HEK293 (cell line): ENCODE results near the gene MAGEH1.

Experiments
- CTCF ChIA-PET: fragments of 350-600 bp; formaldehyde crosslinking; extraction: SDS; loops from one replicate; lab custom pipeline; 2021; ENCODE audit warnings: antibody characterized with exemption; lab: Yijun Ruan, JAX
- POLR2A ChIA-PET: fragments of 300-600 bp; formaldehyde crosslinking; extraction: SDS; loops from one replicate; lab custom pipeline; 2020; ENCODE audit warnings: antibody characterized with exemption, inconsistent platforms; lab: Yijun Ruan, JAX
- H3K27ac ChIP-seq: fragments of 200-500 bp; sonication (Bioruptor generic); 2 replicates; pipeline ENCODE4 v1.5.1; 2014; ENCODE audit warnings: low read depth, low read length, control low read depth, inconsistent platforms; ENCODE audit errors: extremely low read depth
- H3K36me3 ChIP-seq, 2 experiments: fragments of 200-500 bp in 1 of 2; sonication (Bioruptor generic) in 1 of 2; 1 replicate in 1 of 2; 2 replicates in 1 of 2; pipeline ENCODE4 v1.5.1; 2014 to 2017; ENCODE audit warnings: inconsistent platforms in 2 of 2, low read length in 2 of 2; ENCODE audit not compliant: control insufficient read depth in 2 of 2, insufficient read depth in 1 of 2
- H3K4me1 ChIP-seq: fragments of 200-500 bp; sonication (Bioruptor generic); 2 replicates; pipeline ENCODE4 v1.5.1; 2014; ENCODE audit warnings: mild to moderate bottlenecking, low read length, inconsistent platforms; ENCODE audit not compliant: control insufficient read depth, insufficient read depth
- H3K4me3 ChIP-seq: 2 replicates; pipeline ENCODE4 v1.5.1; 2011; ENCODE audit warnings: low read depth, mild to moderate bottlenecking, control low read depth, low read length, moderate library complexity
- H3K9me3 ChIP-seq: fragments of 200-500 bp; sonication (Bioruptor generic); 2 replicates; pipeline ENCODE4 v1.5.1; 2014; ENCODE audit warnings: low read depth, low read length, inconsistent platforms; ENCODE audit not compliant: control insufficient read depth, insufficient read depth
- SCRT2 ChIP-seq: fragments of 450-650 bp; formaldehyde crosslinking; IDR thresholded peaks from 2 replicates; pipeline ENCODE4 v1.5.1; 2016; ENCODE audit warnings: missing biosample characterization, missing genetic modification characterization
- ZBTB1 ChIP-seq: fragments of 450-650 bp; formaldehyde crosslinking; IDR thresholded peaks from 2 replicates; pipeline ENCODE4 v1.5.1; 2016; ENCODE audit warnings: missing biosample characterization, missing genetic modification characterization
- ZBTB20 ChIP-seq: fragments of 450-650 bp; formaldehyde crosslinking; IDR thresholded peaks from 2 replicates; pipeline ENCODE4 v1.5.1; 2016; ENCODE audit warnings: missing biosample characterization, missing genetic modification characterization
- ZNF174 ChIP-seq: fragments of 450-650 bp; formaldehyde crosslinking; IDR thresholded peaks from 2 replicates; pipeline ENCODE4 v1.5.0; 2017; ENCODE audit warnings: missing biosample characterization, mild to moderate bottlenecking, missing genetic modification characterization
- ZNF302 ChIP-seq: fragments of 450-650 bp; formaldehyde crosslinking; IDR thresholded peaks from 2 replicates; pipeline ENCODE4 v1.5.1; 2016; ENCODE audit warnings: missing biosample characterization, missing genetic modification characterization, low read depth
- ZNF561 ChIP-seq: fragments of 450-650 bp; IDR thresholded peaks from 2 replicates; pipeline ENCODE4 v1.5.1; 2018; ENCODE audit warnings: missing biosample characterization, missing genetic modification characterization, borderline replicate concordance
- ZNF623 ChIP-seq: fragments of 450-650 bp; formaldehyde crosslinking; IDR thresholded peaks from 2 replicates; pipeline ENCODE4 v1.5.1; 2016; ENCODE audit warnings: missing biosample characterization, missing genetic modification characterization
- ZNF768 ChIP-seq: fragments of 450-650 bp; formaldehyde crosslinking; IDR thresholded peaks from 2 replicates; pipeline ENCODE4 v1.5.1; 2018; ENCODE audit warnings: missing biosample characterization, mild to moderate bottlenecking, missing genetic modification characterization

The MAGEH1 gene

DNA sequence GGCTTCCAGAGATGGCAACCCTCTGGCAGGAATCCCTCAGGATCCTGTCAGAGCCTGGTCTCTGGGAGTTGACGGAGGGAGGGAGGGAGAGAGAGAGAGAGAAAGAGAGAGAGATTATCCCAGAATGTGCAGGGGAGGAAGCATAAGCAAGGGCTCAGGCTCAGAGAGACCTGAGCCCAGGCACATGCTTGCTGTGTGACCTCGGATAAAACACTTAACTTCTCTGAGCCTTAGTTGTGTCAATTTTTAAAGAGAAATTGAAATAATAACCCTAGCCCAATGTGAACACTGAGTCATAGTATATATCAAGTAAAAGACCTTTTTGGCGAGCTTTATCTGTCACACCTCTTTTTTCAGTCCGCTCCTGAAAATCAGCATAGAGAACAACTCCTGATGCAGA lies 38.2 kb downstream of the MAGEH1 start:
- POLR2A ChIA-PET, result no interaction called here
- Histone ChIP-seq H3K9me3 (no peaks in the 10 kb centered on the region), H3K4me3 (no peak overlapping the region), H3K36me3 (no peaks in the 10 kb centered on the region), H3K4me1 (no peaks in the 10 kb centered on the region), H3K27ac (no peak overlapping the region)
- TF ChIP-seq ZNF768 (tag by site-specific recombination) (peak; percentile 49; the same call in 1 of the 2 replicates), ZNF174 (tag by site-specific recombination) (no peak)
- CTCF ChIA-PET, result interaction anchor here (0.5 kb wide), 1 partner anchor 315 kb away, joined by 3 read pairs; no protein-coding TSS in a partner anchor

GRCh38 chrX:55490974-55491373 lies 39.0 kb downstream of the MAGEH1 start:
- no peaks in the 10 kb centered on the region for H3K36me3 ChIP-seq
- POLR2A ChIA-PET, result no interaction called here
- H3K4me3 ChIP-seq, result no peak overlapping the region
- TF ChIP-seq ZBTB1 (no peak), SCRT2 (tag by site-specific recombination) (peak; percentile 37; the same call in 1 of the 2 replicates), ZNF302 (tag by site-specific recombination) (no peak), ZNF623 (no peak), ZNF561 (tag by site-specific recombination) (no peak), ZBTB20 (tag by site-specific recombination) (no peak)
- no peaks in the 10 kb centered on the region for H3K4me1 ChIP-seq
- no peak overlapping the region for H3K27ac ChIP-seq
- CTCF ChIA-PET, result no interaction called here
- H3K9me3 ChIP-seq, result no peaks in the 10 kb centered on the region
